ENCODE results near the gene TFF3.

GRCh38 chr21:42362198-42362597 is 47.0 kb upstream of the TFF3 start:
- TF ChIP-seq CTCF (IDR thresholded peaks at IDR 0.05 in 8 of 11, conservative IDR thresholded peaks at IDR 0.05 in 3 of 11) (no peak), POLR2AphosphoS5 (IDR thresholded peaks at IDR 0.05) (no peak), POLR2A (IDR thresholded peaks at IDR 0.05) (no peak)

All from spleen (tissue), 7 donors.